Inflammatory macrophage treated with lipopolysaccharide for 4 hours (primary cell): Measurements from ENCODE around the gene KCNJ18.
"Not testable (repeated sequence)": the region's sequence is repeated elsewhere in the genome, so short reads cannot be mapped to it uniquely, and the experiment has no call there.

Experiments
- DNase-seq: peaks from one replicate; pipeline ENCODE4 v3.0.0-alpha.2; 2020

The KCNJ18 gene

DNA sequence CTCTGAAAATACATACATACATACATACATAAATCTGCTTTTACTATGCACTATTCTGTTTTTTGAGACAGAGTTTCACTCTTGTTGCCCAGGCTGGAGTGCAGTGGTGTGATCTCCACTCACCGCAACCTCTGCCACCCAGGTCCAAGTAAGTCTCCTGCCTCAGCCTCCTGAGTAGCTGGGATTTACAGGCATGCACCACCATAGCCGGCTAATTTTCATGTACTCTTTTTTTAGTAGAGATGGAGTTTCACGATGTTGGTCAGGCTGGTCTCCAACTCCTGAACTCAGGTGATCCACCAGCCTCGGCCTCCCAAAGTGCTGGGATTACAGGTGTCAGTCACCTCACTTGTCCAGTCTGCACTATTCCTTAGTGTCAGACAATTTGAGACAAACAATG is 20.5 kb upstream of the KCNJ18 start:
- not testable (repeated sequence) for DNase-seq

GRCh38 chr17:21673451-21674241 is 18.7 kb upstream of the KCNJ18 start:
- not testable (repeated sequence) for DNase-seq

DNA sequence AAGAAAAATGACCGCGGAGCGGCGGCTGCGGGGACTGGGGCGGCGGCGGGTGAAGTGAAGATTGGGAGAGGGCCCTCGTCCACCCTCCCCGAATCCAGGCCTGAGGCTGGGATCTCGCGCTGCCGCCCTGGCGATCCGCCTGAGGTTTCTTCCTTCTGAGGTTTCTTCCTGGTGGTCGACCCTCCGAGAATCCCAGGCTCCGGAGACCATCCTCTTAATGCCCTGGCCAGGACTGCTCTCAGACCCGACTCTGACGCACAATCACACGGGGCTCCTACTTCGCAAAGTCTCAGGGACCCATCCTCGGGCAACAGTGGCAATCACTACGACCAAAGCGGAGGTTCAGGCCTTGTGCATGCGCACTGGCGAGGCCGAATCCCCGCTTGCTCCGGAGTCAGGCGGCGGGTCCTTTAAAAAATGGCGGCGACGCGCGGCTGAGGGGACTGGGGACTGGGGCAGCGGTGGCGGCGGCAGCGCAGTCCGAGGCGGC is 18.0 kb upstream of the KCNJ18 start:
- DNase-seq: no peak

DNA sequence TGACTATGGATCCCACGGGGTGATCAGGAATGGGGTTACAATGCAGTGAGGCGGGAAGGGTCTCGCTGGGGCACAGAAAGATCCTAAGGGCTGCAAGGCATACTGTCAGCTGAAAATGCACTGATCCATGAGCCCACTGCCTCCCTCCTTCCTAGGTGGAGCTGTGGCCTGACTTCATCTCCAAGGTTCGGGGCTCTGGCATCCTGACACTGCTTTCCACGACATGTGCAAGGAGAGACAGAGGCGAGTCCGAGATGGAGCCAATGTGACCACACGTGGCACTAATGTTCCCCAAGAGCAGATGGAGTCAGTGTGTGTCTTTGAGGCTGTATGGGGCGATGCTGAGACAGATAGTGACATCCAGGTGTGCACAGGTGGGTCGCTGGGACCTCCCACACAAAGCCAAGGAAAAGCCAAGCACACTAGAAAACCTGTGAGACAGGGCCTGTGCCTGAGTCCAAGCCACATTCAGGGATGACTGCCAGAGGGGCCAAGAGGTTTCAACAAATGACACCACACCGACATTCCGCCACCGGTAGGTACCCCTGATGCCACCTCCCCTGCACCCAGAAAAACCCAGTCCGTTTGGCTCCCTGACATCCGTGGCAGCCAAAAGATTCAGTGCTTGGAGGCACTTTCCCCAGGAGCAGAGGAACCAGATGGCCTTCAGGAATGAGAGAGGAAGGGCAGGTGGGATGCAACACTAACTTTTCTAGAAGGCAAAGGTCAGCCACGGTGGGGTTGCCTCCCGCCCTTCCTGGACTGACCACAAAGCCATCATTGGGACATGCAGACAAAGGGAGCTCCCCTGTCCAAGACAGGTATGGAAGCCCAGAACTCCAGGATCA is 17.2 kb upstream of the KCNJ18 start:
- not testable (repeated sequence) for DNase-seq

GRCh38 chr17:21675739-21676130 is 16.6 kb upstream of the KCNJ18 start:
- not testable (repeated sequence) for DNase-seq

DNA sequence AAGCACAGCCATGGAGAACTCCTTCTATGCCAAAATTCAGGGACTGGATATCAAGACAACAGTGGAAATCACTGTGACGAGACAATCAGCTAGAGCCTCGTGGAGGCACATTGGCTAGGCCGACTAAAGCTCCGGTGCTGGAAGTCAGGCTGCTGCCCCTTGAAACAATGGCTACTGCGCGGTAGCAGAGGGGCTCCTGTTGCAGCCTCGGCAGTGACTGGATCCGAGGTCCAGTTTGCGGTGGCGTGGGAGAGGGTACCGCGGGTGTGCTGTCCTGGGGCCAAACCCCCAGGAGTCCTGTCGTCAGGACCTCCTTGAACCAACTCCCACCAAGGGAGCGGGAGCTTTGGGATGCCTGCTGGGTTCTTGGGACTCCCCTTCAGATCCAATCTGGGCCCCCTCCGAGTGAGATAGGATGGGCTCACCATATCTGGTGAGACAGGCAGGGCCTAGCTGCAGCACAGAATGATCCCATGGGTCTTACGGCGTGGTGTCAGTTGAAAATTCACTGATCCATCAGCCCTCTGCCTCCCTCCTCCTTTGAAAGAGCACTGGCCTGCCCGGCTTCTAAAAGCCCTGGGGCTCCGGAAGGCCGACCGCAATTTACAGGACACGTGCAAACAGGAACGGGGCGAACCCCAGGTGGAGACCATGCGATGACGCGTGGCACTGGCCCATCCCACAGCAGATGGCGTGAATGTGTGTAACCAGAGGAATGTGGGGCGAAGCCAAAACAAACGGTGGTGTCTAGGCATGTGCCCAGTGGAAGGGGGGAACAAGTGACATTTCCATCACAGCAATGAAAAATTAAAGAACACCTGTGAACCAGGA is 15.8 kb upstream of the KCNJ18 start:
- DNase-seq: no peak

DNA sequence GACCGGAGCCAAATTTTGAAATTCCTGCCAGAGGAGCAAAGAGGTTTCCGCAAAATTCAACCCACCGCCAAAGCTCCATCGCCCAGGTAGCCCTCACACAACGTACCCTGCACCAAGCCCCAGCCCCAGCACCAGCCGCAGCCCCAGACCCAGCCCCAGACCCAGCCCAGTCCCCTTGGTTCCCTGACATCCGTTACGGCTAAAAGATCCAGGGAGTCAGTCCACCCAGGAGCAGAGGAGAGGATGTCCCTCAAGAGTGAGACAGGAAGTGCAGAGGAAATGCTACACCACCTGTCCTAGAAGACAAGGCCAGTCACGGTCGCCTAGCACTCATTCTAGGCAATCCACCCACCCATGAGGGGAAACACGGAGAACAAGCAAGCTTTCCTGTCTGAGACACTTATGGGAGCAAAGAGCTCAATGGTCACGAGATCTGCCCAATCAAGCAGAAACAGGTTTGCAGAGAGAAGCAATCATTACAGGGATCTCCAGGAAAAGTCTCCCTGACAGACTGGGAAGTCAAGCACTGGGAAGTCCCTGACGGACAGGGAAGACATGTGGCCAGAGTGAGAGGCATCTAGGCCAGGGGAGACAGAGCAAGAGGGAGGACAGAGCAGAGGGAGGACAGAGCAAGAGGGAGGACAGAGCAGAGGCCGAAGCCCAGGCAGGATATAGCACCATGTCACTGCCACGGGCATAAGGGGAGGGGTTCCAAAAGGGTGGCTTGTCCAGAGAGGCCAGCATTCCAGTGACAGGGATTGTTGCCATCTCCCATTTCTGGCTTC is 15.0 kb upstream of the KCNJ18 start:
- DNase-seq: no peak

DNA sequence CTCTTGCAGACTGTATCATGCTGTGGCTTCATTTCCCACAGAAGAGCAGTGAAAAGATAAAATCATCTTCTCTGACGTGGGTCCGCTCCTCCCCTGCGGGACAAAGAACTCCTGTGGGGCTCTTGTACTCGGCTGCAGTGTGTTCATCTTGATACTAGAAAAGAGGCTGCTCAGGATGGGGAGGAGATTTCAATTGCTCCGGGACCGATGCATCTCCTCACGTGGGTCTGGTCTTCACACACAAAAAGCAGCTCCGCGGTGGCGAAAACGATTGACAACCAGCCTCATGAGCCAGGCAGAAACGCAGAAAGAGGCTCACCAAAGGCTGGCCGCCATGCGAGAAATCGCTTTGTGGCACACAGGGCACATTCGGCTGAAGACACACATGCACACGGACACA is 14.4 kb upstream of the KCNJ18 start:
- DNase-seq: no peak

DNA sequence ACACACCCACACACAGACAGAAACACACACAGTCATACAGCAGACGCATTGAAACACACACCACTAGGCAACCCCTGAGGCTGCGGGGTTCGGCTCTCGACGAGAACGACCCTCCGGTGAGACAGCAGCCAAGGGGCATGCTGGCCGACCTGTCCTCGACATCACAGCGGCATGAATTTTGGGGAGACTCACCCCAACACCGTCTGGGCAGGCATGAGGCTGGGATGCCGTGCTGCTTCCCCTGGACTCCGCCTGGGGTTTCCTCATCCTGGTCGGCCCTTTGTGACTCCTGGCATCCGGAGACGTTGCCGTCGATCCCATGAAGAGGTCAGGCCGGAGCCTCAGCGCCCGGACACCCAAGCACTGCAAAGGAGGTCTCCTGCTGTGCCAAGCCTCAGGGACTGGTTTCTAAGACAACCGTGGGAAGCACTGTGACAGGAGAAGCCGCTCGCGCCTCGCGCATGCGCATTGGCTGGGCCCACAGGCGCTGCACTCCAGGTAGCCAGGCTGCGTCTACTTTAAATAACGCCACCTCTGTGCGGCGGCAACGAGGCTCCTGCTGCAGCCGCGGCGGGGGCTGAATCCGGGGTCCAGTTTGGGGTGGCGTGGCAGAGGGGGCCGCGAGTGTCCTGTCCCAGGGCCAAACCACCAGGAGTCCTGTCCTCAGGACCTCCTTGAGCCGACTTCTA is 13.8 kb upstream of the KCNJ18 start:
- DNase-seq: no peak

- DNase-seq: no peak
Observed at GRCh38 chr17:21679256-21680146, 12.8 kb upstream of the KCNJ18 start.

- no peak for DNase-seq
Observed at GRCh38 chr17:21680366-21680765, 12.0 kb upstream of the KCNJ18 start.

GRCh38 chr17:21680850-21681351 is 11.4 kb upstream of the KCNJ18 start:
- DNase-seq: not testable (repeated sequence)

- DNase-seq: not testable (repeated sequence)
Observed at GRCh38 chr17:21681576-21681975, 10.7 kb upstream of the KCNJ18 start.

GRCh38 chr17:21682130-21682529 is 10.2 kb upstream of the KCNJ18 start:
- not testable (repeated sequence) for DNase-seq

DNA sequence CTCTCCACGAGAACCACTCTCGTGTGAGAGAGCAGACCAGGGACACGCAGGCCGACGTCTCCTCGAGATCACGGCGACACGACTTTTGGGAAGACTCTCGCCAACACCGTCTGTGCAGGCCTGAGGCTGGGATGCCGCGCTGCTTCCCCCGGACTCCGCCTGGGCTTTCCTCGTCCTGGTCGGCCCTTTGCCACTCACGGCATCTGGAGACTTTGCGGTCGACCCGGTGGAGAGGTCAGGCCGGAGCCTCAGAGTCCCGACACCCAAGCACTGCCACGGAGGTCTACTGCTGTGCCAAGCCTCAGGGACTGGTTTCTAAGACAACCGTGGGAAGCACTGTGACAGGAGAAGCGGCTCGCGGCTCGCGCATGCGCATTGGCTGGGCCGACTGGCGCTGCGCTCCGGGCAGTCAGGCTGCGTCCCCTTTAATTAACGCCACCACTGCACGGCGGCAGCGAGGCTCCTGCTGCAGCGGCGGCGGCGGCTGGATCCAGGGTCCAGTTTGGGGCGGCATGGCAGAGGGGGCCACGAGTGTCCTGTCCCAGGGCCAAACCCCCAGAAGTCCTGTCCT is 9.1 kb upstream of the KCNJ18 start:
- DNase-seq: not testable (repeated sequence)

DNA sequence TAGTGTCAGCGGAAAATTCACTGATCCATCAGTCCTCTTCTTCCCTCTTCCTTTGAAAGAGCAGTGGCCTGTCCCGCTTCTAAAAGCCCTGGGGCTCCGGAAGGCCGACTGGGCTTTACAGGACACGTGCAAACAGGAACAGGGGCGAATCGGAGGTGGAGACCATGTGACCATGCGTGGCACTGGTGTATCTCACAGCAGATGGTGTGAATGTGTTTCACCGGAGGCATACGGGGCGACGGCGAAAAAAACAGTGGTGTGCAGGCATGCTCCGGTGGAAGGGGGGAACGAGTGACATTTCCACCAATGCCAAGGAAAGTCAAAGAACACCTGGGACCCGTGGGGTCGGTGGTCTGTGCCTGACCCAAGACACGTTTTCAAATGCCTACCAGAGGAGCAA is 8.4 kb upstream of the KCNJ18 start:
- not testable (repeated sequence) for DNase-seq

DNA sequence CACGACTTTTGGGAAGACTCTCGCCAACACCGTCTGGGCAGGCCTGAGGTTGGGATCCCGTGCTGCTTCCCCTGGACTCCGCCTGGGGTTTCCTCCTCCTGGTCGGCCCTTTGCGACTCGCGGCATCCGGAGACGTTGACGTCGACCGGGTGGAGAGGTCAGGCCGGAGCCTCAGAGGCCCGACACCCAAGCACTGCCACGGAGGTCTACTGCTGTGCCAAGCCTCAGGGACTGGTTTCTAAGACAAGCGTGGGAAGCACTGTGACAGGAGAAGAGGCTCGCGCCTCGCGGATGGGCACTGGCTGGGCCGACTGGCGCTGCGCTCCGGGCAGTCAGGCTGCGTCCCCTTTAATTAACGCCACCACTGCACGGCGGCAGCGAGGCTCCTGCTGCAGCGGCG is 7.9 kb upstream of the KCNJ18 start:
- DNase-seq: not testable (repeated sequence)

- DNase-seq: not testable (repeated sequence)
Observed at GRCh38 chr17:21685061-21685795, 7.1 kb upstream of the KCNJ18 start.
